ENCODE results near the gene SLC10A3. TPM values are rescaled to one million over a fixed set of nuclear protein-coding genes. Genes with fewer than 3 reads are reported as not detected.

The SLC10A3 gene
- total RNA-seq, 4 donors from 2014 or later, result 24.5 to 44.9 (median 38.1) TPM

DNA sequence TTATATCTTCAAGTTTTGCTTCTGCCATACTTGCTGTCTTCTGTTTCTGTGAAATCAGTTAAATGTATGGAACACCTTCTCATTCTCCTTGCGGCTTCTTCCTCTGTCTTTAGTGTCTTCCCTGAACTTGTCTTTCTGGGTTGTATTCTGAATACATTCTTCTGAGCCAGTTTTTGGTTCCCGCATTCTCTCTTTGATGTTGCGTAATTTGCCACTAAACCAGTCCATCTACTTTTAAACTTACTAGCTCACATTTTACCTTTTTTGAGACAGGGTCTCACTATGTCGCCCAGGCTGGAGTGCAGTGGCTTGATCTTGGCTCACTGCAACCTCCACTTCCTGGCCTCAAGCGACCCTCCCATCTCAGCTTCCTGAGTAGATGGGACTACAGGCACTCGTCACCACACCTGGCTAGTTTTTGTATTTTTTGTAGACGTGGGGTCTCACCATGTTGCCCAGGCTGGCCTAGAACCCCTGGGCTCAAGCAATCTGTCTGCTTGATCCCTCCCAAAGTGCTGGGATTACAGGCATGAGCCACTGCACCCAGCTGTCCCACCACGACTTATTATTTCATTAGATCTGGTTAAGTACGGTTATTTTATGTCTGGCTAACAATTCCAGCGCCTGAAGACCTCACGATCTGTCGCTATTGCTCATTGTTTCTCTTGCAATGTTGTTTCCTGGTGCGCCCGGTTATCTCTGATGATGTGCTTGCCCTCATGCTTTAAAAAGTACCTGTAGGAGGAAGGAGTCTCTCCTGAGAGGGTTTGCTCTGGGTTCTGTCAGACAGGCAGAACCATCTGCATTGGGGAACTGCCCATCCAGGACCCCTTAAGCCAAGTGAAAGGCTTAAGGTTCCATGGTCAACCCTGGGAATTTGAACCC lies 35.4 kb upstream of the SLC10A3 start:
- no peak overlapping the region for H3K27ac ChIP-seq (replicated peaks in 1 of 4)

GRCh38 chrX:154519389-154519788 lies 29.0 kb upstream of the SLC10A3 start:
- Histone ChIP-seq H3K4me3 (no peak overlapping the region), H3K27ac (replicated peaks in 1 of 4) (no peak overlapping the region), H3K4me1 (peaks cover 17 to 29% (median 25%) of the 10 kb centered on the region in 4 donors), H3K27me3 (no peaks in the 10 kb centered on the region), H3K9me3 (no peaks in the 10 kb centered on the region), H3K36me3 (no peaks in the 10 kb centered on the region)
- whole genome bisulfite sequencing, result 80% methylated on average over 8 of the region's 8 CpGs
- TF ChIP-seq EP300 (IDR thresholded peaks at IDR 0.05), result no peak
- no peak for TF ChIP-seq POLR2AphosphoS5 (IDR thresholded peaks at IDR 0.05)
- TF ChIP-seq, protein P1, sequence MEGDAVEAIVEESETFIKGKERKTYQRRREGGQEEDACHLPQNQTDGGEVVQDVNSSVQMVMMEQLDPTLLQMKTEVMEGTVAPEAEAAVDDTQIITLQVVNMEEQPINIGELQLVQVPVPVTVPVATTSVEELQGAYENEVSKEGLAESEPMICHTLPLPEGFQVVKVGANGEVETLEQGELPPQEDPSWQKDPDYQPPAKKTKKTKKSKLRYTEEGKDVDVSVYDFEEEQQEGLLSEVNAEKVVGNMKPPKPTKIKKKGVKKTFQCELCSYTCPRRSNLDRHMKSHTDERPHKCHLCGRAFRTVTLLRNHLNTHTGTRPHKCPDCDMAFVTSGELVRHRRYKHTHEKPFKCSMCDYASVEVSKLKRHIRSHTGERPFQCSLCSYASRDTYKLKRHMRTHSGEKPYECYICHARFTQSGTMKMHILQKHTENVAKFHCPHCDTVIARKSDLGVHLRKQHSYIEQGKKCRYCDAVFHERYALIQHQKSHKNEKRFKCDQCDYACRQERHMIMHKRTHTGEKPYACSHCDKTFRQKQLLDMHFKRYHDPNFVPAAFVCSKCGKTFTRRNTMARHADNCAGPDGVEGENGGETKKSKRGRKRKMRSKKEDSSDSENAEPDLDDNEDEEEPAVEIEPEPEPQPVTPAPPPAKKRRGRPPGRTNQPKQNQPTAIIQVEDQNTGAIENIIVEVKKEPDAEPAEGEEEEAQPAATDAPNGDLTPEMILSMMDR (IDR thresholded peaks at IDR 0.05), result no peak
- TF ChIP-seq POLR2A (IDR thresholded peaks at IDR 0.05; ENCODE audit: low read depth), result no peak
- DNase-seq (ENCODE audit: extremely low spot score), result no peak
- intact Hi-C loops (cut with DNase I), result no loop called here

More for the DNA sequence above, 35.4 kb upstream of the SLC10A3 start:
- DNase-seq (ENCODE audit: extremely low spot score), result no peak
- 83% methylated on average over 14 of the region's 14 CpGs for WGBS
- Histone ChIP-seq H3K36me3 (no peaks in the 10 kb centered on the region), H3K9me3 (no peaks in the 10 kb centered on the region), H3K4me1 (peaks cover 3 to 14% (median 12%) of the 10 kb centered on the region in 4 donors), H3K27me3 (no peaks in the 10 kb centered on the region), H3K4me3 (no peak overlapping the region)
- intact Hi-C loops (cut with DNase I), result loop anchor here (5.0 kb wide), 1 partner anchor 39 kb away; the partner anchor contains the start of gene UBL4A
- TF ChIP-seq POLR2AphosphoS5 (IDR thresholded peaks at IDR 0.05) (no peak), POLR2A (IDR thresholded peaks at IDR 0.05; ENCODE audit: low read depth) (no peak), EP300 (IDR thresholded peaks at IDR 0.05) (no peak)
- TF ChIP-seq, protein P1 (IDR thresholded peaks at IDR 0.05), result no peak

- H3K4me3 ChIP-seq, result peak overlapping the region; percentile 66 to 79 (median 66)
- DNase-seq (ENCODE audit: extremely low spot score), result no peak
- intact Hi-C loops (cut with DNase I), result no loop called here
These were observed 26.8 kb upstream of the SLC10A3 start for GRCh38 chrX:154517101-154517781.

GRCh38 chrX:154516656-154517100 lies 26.2 kb upstream of the SLC10A3 start:
- WGBS, result 33% methylated on average over 19 of the region's 19 CpGs
- H3K4me1 ChIP-seq, result peaks cover 17 to 32% (median 25%) of the 10 kb centered on the region in 4 donors
- peak overlapping the region; percentile 66 to 79 (median 66) for H3K4me3 ChIP-seq
- no peaks in the 10 kb centered on the region for H3K9me3 ChIP-seq
- H3K36me3 ChIP-seq, result peaks cover 0 to 6% (median 0%) of the 10 kb centered on the region in 4 donors
- H3K27me3 ChIP-seq, result no peaks in the 10 kb centered on the region
- DNase-seq (ENCODE audit: extremely low spot score), result no peak
- no peak for TF ChIP-seq EP300 (IDR thresholded peaks at IDR 0.05)
- TF ChIP-seq, protein P1 (IDR thresholded peaks at IDR 0.05), result no peak
- no peak for TF ChIP-seq POLR2AphosphoS5 (IDR thresholded peaks at IDR 0.05)
- no peak for TF ChIP-seq POLR2A (IDR thresholded peaks at IDR 0.05; ENCODE audit: low read depth)
- intact Hi-C loops (cut with DNase I), result no loop called here
- H3K27ac ChIP-seq (replicated peaks in 1 of 4), result peak overlapping the region; percentile 80 to 91 (median 90)

More at GRCh38 chrX:154517101-154517781, 26.8 kb upstream of the SLC10A3 start:
- no peaks in the 10 kb centered on the region for H3K9me3 ChIP-seq
- H3K36me3 ChIP-seq, result peaks cover 0 to 5% (median 0%) of the 10 kb centered on the region in 4 donors
- TF ChIP-seq, protein P1 (IDR thresholded peaks at IDR 0.05), result no peak
- H3K27me3 ChIP-seq, result no peaks in the 10 kb centered on the region
- H3K4me1 ChIP-seq, result peaks cover 17 to 32% (median 25%) of the 10 kb centered on the region in 4 donors
- WGBS, result 54% methylated on average over 24 of the region's 25 CpGs
- H3K27ac ChIP-seq (replicated peaks in 1 of 4), result peak overlapping the region; percentile 80 to 91 (median 90)
